Panc1 (cell line): ENCODE results near the gene SIK3. TPM values are rescaled to one million over a fixed set of nuclear protein-coding genes. Genes with fewer than 3 reads are reported as not detected.

Source experiments
- ATAC-seq: fragments of 200-7000 bp; cut with Tn5 transposase; 2 replicates; pipeline ENCODE4 v1.9.1; 2020; ENCODE audit warnings: mild to moderate bottlenecking, moderate library complexity
- BruUV-seq: library from RNA; stranded (reverse); fragments of 400-500 nt; replicated peaks from 2 replicates; lab custom pipeline; 2021; lab: Mats Ljungman, UMichigan
- CTCF ChIA-PET: fragments of 300-600 bp; sonication (Branson Sonifier 250); formaldehyde crosslinking; loops from one replicate; lab custom pipeline; 2022; ENCODE audit warnings: antibody characterized with exemption; lab: Charles Lee
- POLR2A ChIA-PET: fragments of 300-600 bp; sonication (Branson Sonifier 250); formaldehyde crosslinking; loops from one replicate; lab custom pipeline; 2022; ENCODE audit warnings: antibody characterized with exemption; lab: Charles Lee
- DNase-seq: peaks from one replicate; pipeline ENCODE4 v3.0.0-alpha.2; 2010; ENCODE audit warnings: low read depth, low spot score
- H3K27ac ChIP-seq: 2 replicates; pipeline ENCODE4 v1.5.1; 2011; ENCODE audit warnings: mild to moderate bottlenecking, low read length, inconsistent platforms
- H3K27me3 ChIP-seq: fragments of 200-500 bp; sonication (Bioruptor generic); 2 replicates; pipeline ENCODE4 v1.6.0; 2014; ENCODE audit warnings: low read length, inconsistent platforms; ENCODE audit not compliant: control insufficient read depth, insufficient read depth
- H3K36me3 ChIP-seq: fragments of 200-500 bp; sonication (Bioruptor generic); 2 replicates; pipeline ENCODE4 v1.5.1; 2014; ENCODE audit warnings: inconsistent platforms, mild to moderate bottlenecking, low read length, moderate library complexity; ENCODE audit not compliant: control insufficient read depth, insufficient read depth
- H3K4me1 ChIP-seq: 2 replicates; pipeline ENCODE4 v1.5.1; 2011; ENCODE audit warnings: inconsistent platforms, mild to moderate bottlenecking, low read length, moderate library complexity; ENCODE audit not compliant: control insufficient read depth, insufficient read depth
- H3K4me3 ChIP-seq, 2 experiments: 2 replicates each; pipeline ENCODE4 v1.5.1; 2011 to 2012; ENCODE audit warnings: low read depth in 2 of 2, low read length in 2 of 2, mild to moderate bottlenecking in 2 of 2, inconsistent platforms in 1 of 2, moderate library complexity in 1 of 2
- H3K9me3 ChIP-seq: fragments of 200-500 bp; sonication (Bioruptor generic); 2 replicates; pipeline ENCODE4 v1.5.1; 2014; ENCODE audit warnings: low read depth, mild to moderate bottlenecking, inconsistent platforms, low read length, moderate library complexity; ENCODE audit not compliant: control insufficient read depth, insufficient read depth
- CTCF ChIP-seq: fragments of 450-650 bp; IDR thresholded peaks from 2 replicates; pipeline ENCODE4 v1.5.1; 2017; ENCODE audit warnings: mild to moderate bottlenecking
- POLR2AphosphoS5 ChIP-seq: IDR thresholded peaks from 2 replicates; pipeline ENCODE4 v1.6.1; 2012; ENCODE audit warnings: mild to moderate bottlenecking, low read depth, low read length, moderate library complexity
- SIN3A ChIP-seq: IDR thresholded peaks from 2 replicates; pipeline ENCODE4 v1.6.1; 2012; ENCODE audit warnings: low read depth, mild to moderate bottlenecking, low read length, moderate library complexity, borderline replicate concordance; ENCODE audit not compliant: insufficient read depth
- TCF7L2 ChIP-seq: IDR thresholded peaks from 2 replicates; pipeline ENCODE4 v1.6.1; 2011; ENCODE audit warnings: mild to moderate bottlenecking, low read depth, low read length, inconsistent platforms
- in situ Hi-C: cut with HindIII; loops from 2 replicates; pipeline ENCODE4 v1.10.0; 2016; ENCODE audit warnings: low sequenced_read_pairs, low pct_unique_long_range_greater_than_20kb
- intact Hi-C: fragments of 100-400 bp; cut with micrococcal nuclease; formaldehyde crosslinking; loops from one replicate; pipeline ENCODE4 v1.10.0; 2022; ENCODE audit not compliant: unreplicated experiment
- total RNA-seq: library from RNA; stranded (reverse); gene quantifications from one replicate; pipeline ENCODE4 v1.2.1, GENCODE V29; 2021; ENCODE audit not compliant: unreplicated experiment
- TF ChIP-seq, protein P1 (sequence below), 2 experiments: IDR thresholded peaks; 2 replicates each; pipeline ENCODE4 v1.6.1; 2011 to 2012; ENCODE audit warnings: low read depth in 2 of 2, control low read depth in 1 of 2, low read length in 1 of 2, mild to moderate bottlenecking in 1 of 2, moderate library complexity in 1 of 2; ENCODE audit not compliant: insufficient read depth in 1 of 2

Gene SIK3
- total RNA-seq, 1 experiment from 2014 or later: 39.7 TPM

- intact Hi-C loops: no loop called here
- Histone ChIP-seq H3K27me3 (no peaks in the 10 kb centered on the region), H3K36me3 (no peaks in the 10 kb centered on the region), H3K27ac (no peak within 1 kb of the TSS), H3K4me1 (no peaks in the 10 kb centered on the region), H3K4me3 (no peak within 1 kb of the TSS), H3K9me3 (no peaks in the 10 kb centered on the region)
- in situ Hi-C loops: no loop called here
- DNase-seq (no peak), ATAC-seq (no peak)
- BruUV-seq: no TSS peak
- TF ChIP-seq SIN3A (no peak), CTCF (no peak), POLR2AphosphoS5 (no peak), TCF7L2 (no peak)
- TF ChIP-seq, protein P1, sequence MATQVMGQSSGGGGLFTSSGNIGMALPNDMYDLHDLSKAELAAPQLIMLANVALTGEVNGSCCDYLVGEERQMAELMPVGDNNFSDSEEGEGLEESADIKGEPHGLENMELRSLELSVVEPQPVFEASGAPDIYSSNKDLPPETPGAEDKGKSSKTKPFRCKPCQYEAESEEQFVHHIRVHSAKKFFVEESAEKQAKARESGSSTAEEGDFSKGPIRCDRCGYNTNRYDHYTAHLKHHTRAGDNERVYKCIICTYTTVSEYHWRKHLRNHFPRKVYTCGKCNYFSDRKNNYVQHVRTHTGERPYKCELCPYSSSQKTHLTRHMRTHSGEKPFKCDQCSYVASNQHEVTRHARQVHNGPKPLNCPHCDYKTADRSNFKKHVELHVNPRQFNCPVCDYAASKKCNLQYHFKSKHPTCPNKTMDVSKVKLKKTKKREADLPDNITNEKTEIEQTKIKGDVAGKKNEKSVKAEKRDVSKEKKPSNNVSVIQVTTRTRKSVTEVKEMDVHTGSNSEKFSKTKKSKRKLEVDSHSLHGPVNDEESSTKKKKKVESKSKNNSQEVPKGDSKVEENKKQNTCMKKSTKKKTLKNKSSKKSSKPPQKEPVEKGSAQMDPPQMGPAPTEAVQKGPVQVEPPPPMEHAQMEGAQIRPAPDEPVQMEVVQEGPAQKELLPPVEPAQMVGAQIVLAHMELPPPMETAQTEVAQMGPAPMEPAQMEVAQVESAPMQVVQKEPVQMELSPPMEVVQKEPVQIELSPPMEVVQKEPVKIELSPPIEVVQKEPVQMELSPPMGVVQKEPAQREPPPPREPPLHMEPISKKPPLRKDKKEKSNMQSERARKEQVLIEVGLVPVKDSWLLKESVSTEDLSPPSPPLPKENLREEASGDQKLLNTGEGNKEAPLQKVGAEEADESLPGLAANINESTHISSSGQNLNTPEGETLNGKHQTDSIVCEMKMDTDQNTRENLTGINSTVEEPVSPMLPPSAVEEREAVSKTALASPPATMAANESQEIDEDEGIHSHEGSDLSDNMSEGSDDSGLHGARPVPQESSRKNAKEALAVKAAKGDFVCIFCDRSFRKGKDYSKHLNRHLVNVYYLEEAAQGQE (IDR thresholded peaks at IDR 0.05; ENCODE audit: insufficient read depth in 1 of 2, low read depth in 2 of 2, low read length in 1 of 2): no peak
- POLR2A ChIA-PET: interaction anchor here (0.5 to 0.9 kb wide), 3 partner anchors 12 to 295 kb away, joined by 3 to 6 read pairs (median 4); no protein-coding TSS in a partner anchor
- CTCF ChIA-PET: interaction anchor here (1.9 kb wide), 1 partner anchor 13 kb away, joined by 5 read pairs; no protein-coding TSS in a partner anchor
These were observed 275.0 kb downstream of the SIK3 start, which contains the start of gene APOA4 for GRCh38 chr11:116823031-116823843. Gene APOA4 (minus strand): TSS chr11:116823304. CDS start chr11:116823191, 113 bp downstream.

- H3K27me3 ChIP-seq: no peaks in the 10 kb centered on the region
- no TSS peak for BruUV-seq
- no peaks in the 10 kb centered on the region for H3K36me3 ChIP-seq
- no peaks in the 10 kb centered on the region for H3K4me1 ChIP-seq
- no peak overlapping the region for H3K4me3 ChIP-seq
- ATAC-seq (no peak), DNase-seq (no peak)
- H3K27ac ChIP-seq: no peak overlapping the region
- intact Hi-C loops: no loop called here
- in situ Hi-C loops: no loop called here
- CTCF ChIA-PET: interaction anchor here (1.9 kb wide), 1 partner anchor 13 kb away, joined by 5 read pairs; no protein-coding TSS in a partner anchor
- H3K9me3 ChIP-seq: no peaks in the 10 kb centered on the region
- POLR2A ChIA-PET: interaction anchor here (0.5 to 0.9 kb wide), 2 partner anchors 13 to 296 kb away, joined by 3 to 4 read pairs; no protein-coding TSS in a partner anchor
- TF ChIP-seq SIN3A: no peak
- TF ChIP-seq CTCF: no peak
- no peak for TF ChIP-seq POLR2AphosphoS5
- no peak for TF ChIP-seq TCF7L2
- TF ChIP-seq, protein P1 (IDR thresholded peaks at IDR 0.05; ENCODE audit: insufficient read depth in 1 of 2, low read depth in 2 of 2, low read length in 1 of 2): no peak
These were observed 275.7 kb downstream of the SIK3 start for GRCh38 chr11:116822575-116822974.
